Activated effector memory CD4-positive, alpha-beta T cell treated with anti-CD3 and anti-CD28 coated beads, Interleukin-2, amount 50 U/mL, for 16 hours (primary cell): ENCODE measurements around the gene C3orf70.

Source experiments
- DNase-seq: peaks from one replicate; pipeline ENCODE4 v3.0.0-alpha.2; 2020

C3orf70 gene, protein sequence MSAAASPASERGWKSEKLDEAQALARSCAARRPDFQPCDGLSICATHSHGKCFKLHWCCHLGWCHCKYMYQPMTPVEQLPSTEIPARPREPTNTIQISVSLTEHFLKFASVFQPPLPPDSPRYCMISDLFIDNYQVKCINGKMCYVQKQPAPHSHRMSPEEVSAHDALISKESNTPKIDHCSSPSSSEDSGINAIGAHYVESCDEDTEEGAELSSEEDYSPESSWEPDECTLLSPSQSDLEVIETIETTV

DNA sequence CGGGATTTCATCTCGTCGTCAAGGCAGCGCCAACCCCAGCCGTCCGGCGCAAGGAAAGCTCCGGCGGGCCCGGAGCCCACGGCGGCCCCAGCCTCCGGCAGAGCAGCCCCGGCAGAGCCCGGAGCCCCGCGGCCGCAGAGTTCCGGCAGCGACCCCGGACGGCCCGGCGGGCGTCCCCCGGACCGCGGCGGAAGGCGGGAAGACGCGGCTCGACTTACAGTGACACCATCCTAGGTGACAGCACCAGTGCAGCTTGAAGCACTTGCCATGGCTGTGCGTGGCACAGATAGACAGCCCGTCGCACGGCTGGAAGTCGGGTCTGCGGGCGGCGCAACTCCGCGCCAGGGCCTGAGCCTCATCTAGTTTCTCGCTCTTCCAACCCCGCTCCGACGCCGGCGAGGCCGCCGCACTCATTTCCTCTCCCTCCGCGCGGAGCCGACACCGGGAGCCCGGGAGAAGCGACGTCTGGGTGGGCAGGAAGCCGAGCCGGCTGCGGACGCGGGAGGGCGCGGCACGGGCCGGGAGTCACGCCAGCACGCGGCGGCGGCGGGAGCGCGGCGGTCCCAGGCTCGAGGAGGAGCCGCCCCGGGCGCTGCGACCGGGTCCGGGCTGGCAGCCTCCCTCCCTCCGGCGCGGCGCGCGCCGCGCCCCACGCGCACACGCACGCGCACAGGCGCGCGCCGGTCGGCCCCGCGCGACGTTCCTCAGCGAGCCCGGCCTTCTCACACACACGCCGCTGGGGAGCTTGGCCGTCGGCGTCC is at the start of gene C3orf70:
Gene C3orf70, minus strand, starts transcription at position 651 of the 761 bp plus-strand sequence. Its CDS starts 237 bp downstream, at position 414.
- DNase-seq = no peak

DNA sequence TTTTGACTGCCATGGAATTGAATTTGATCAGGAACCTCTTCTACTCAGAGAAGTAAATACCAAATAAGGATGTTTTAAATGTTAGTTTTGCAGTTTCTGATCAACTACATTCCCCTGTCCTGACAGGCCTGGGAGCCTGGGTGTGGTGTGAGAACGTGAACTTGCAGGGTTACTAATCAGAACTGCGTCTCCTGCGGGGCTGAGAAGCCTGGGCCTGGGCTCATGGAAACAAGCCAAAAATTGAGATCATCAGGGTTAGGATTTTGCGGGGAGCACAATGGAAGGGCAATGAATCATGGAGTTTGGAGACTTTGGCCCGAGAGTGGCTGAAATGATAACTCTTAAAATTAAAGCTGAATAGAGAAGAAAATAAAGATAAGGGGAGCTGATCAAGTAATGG is 47.8 kb upstream of the C3orf70 start:
- no peak for DNase-seq

DNA sequence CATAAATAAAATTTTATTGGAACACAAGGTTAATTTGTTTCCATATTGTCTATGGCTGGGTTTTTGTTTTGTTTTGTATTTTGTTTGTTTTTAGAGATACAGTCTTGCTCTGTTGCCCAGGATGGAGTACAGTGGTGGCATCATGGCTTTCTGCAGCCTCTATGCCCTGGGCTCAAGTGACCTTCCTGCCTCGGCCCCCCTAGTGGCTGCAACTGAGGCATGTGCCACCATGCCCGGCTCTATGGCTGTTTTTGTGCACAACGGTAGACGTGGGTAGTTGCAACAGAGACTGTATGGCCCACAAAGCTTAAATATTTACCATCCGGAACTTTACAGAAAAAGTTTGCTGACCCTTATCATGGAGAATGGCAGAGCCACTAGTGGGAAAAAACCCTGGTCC is 46.8 kb upstream of the C3orf70 start:
- DNase-seq = no peak

DNA sequence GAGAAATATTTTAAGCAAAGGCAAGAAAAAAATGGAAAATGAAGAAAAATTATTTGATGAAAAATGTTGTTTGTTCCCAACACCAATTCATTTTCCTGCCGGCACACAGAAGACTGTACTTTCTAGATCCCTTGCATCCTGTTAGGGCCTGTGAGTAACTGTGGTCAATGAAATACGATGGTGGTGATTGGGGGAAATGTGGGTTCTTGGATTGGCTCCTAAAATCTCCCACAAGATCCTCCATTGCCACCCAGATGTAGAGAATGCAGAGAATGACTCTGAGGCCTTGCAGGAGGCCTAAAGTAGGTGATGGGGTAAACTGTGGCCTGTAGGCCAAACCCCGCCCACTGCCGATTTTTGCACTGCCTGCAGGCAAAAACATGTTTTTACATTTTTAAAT is 46.3 kb upstream of the C3orf70 start:
- no peak for DNase-seq

DNA sequence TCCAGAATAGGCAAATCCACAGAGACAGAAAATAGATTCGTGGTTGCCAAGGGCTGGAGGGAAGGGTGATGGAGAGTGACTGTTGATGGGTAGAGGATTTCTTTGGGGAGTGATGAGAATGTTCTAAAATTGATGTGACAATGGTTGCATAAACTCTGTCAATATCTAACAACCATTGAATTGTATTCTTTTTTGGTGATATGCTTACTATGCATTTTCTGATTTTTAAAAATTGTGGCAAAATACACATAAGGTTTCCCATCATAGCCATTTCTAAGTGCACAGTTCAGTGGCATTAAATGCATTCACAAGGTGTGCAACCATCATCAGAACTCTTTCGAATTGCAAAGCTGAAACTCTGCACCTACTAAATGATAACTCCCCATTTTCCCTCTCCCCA is 44.2 kb upstream of the C3orf70 start:
- no peak for DNase-seq

DNA sequence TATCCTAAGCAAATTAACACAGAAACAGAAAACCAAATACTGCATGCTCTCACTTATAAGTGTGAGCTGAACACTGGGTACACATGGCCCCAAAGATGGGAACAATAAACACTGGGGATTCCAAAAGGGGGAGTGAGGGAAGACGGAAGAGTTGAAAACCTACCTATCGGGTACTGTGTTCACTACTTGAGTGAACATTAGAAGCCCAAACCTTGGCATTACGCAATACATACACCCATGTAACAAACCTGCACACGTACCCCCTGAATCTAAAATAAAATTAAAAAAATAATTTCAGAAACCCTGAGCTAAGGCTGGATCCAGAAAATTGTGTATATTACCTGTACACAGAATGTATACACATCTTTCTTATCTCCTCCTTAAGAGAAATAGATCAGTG is 42.8 kb upstream of the C3orf70 start:
- DNase-seq = no peak

DNA sequence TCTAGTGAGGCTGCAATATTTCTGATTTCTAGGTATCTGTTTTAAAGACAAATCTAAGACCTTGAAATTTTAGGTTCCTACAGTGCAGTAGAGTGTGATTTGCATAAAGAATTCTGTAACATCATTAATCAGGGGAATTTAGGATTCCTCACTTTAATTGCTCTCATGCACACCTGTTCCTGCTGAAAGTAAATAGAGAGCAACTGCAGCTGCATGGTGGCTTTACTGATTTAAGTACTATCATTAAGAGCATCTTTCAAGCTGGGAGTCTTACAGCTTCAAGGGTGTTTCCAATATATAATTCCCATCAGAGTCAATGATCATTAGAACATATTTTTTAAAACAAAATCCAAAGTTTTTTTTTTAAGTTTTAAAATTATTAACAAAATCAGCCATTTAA is 36.0 kb upstream of the C3orf70 start:
- DNase-seq = no peak

DNA sequence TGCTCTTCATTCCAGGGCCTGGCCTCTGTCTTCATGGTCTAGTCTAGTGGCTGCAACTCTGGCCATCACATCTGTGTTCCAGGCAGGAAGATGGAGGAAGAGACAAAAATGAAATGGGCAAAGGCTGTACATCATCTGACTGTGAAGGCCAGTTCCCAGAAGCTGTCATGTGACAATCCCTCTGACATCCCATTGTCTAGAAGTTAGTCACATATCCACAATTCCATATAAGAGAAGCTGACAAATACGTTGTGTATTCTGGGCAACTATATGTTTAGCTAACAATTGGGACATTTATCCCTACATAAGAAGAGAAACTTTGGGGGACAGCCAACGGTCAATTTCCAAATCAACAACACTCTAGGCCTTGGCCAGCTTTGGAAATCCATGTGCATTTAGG is 34.5 kb upstream of the C3orf70 start:
- DNase-seq = no peak

DNA sequence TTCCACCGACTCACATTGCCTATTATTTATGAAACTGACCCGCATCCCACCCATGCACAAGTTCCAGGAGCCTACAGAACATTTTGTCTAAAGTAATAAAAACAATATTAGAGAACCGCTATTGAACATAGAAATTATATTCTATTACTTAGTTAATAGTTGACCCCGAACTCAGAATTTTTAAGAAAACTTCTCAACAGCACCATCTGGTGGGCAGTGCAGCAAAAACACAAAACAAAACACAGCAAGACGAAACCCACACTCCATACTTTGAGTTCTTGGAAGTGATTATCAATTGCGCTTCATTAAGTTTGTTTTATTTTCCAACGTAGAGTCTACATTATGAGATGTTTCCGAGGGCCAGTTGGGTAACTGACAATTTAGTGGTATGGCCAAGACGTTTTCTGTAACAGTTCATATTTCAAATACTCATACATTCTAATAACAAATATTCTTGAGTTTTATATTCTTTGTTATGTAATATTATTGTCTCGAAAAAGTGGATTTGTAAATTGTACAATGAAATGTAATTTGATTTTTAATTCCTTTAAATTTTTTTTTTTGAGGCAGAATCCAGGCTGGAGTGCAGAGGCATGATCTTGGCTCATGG is 24.0 kb upstream of the C3orf70 start:
- DNase-seq = no peak

DNA sequence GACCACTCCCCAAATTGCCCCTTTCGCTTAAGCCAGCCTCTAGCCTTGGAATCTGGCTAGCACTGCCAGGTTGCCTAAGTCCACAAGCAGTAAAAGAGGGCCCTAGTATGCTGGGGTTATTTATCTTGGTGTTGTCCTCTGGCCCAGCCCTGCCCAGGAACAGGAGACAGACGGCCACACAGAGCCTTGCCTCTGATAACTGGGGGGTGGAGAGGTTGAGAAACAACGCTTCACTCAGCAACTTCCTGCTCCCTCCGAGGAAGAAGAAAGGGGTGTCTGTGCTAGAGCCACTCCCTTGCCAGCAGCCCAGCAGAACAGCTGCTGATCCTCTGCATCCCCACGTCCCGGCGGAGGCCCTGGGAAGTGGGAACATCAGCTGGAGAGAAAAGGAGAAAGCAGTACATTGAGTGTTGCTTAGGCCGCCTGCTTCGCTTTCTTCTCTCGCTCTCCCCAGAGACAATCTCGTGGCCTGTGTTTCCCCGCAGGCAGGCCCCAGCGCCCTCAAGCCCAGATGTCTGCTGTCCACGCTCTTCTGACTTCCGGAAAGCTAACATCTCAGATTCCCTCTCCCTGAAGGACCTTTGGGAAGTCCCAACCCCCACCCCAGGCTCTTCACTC is 22.6 kb upstream of the C3orf70 start:
- no peak for DNase-seq

DNA sequence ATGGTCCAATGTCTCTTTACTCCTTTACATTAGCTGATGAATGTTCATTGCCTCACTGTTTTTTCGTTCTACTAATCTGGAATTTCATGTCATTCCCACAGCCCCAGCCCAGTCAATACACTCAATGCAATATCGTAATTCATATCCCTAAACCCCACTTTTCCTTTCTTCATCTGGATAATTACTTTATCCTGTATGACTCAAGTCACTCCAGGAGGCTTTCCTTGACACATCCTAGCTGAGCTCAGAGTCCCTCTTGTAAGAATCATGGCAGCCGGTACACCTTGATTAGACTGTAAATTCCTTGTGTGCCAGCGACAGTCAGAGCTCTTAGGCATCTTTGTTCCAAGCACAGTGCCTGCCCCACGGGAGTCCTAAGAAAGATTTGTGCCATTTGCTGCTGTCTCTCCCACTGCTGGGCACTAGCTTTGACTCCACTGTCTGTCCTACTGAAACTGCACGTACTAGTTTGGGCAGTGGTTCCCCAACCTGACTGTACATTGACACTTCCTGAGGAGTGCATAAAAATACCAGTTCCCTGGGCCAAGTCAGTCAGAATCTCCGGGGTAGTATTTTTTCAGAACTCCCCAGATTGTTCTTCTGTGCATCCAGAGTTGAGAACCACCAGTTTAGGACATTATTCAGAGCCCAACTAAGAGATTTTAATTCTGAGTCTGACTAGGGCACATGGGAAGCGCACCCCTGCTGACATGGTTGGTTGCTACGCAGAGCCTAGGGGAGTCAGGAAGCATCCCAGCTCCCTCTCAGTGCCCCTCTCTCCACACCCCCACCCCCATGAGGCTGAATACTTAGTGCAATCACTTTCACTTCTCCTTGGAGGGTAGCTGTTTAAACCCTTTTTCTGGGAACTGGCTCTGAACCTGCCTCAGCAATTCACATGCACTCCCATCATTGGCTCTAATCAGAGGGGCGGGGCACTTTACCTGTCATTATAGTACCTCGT is 19.5 kb upstream of the C3orf70 start:
- DNase-seq = no peak

DNA sequence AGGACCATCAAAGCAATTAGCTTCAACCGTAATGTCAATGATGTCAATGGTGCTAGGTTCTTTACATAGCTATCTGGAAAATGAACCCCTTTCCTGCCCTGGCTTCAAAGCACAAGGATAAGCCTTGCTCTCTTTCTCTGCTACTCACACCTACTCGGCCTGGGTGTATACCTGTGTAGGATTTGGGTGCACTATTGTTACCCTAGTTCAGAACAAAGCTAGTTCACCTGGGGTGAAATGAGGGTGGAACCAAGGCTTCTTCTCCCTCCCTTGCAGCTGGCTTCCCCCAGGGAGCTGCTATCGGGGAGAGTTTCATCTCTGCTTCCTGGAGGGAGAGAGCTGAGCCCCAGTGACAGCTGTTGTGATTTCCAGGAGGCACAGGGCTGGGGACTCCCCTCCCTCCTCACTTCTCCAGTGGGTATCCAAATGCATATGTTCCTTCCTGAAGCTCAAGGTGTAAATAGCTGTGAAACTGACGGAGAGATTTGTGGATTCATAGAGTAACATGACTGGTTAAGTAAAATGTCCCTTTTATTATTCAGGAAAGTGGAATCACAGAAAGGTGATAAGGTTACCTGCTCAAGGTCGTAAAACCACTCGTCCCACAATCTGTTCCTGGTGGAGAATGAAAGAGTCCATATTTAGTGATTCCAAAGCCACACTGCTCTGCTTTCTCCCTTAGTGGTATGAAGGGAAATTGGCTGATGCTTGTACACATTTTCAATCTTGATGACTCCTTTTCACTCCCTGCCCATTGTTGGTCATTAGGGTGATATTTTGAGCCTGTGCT is 11.8 kb upstream of the C3orf70 start:
- DNase-seq = no peak

DNA sequence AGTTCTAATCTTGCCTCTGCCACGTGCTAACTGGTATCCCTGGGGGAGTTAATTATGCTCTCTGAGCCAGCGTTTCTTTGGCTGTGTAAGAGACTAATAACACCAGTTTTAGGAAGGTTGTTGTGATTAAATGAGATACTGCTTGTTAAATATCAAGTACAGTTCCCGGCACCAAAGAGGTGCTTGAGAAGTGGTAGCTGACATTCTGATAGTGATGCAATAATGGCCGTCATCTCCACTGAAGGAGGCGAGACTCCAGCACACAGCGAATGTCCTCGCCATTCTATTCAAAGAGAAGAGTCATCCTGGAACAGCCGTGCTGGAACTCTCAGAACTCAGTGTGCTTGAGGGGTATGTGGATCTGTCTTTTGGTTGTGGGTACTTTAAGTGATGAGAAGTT is 9.8 kb upstream of the C3orf70 start:
- no peak for DNase-seq

DNA sequence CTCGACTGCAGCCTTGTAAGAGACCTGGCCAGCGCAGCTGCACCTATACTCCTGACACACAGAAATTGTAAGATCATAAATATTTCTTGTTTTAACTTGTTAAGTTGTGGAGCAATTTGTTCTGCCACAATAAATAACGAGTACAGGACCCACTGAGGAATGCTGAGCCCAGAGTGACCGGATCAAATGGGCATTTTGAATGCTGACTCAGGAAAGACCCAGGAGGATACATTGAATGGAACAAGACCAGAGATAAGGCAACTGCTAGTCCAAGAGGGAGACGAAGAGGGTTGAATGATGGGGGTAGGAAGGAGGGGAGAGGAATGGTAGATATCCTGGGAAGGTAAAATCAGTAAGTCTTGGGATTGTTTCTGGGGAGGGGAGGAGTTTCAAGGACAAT is 8.9 kb upstream of the C3orf70 start:
- DNase-seq = no peak

DNA sequence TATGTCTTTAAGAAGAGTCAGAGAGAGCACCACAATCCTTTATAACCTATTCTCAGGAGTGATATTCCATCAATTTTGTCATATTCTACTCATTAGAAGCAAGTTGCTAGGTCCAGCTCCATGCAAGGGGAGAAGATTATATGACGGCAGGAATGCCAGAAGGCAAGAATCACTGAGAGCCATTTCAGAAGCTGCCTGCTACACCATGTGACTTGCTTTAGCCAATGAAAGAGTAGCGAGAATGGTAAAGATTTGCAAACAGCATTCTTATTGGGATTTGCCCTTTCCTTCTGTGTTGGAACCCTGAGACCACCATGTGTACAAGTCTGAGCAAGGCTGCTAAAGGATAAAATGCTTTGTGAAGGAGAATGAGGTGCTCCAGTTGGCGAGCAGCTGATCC is 4.5 kb upstream of the C3orf70 start:
- no peak for DNase-seq

DNA sequence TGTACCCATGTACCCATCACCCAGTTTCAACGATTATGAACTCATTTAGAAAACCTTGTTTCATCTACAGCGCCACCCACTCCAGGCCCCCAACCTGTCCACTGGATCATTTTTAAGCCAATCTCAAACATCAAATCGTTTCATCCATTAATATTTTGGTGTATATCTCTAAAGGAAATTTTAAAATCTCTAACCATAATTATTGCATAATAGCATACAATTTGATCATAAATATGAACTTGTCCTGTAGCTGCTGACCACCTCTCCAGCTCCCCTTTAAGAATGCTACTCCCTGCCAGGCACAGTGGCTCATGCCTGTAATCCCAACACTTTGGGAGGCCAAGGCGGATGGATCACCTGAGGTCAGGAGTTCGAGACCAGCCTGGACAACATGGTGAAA is 2.8 kb upstream of the C3orf70 start:
- no peak for DNase-seq

DNA sequence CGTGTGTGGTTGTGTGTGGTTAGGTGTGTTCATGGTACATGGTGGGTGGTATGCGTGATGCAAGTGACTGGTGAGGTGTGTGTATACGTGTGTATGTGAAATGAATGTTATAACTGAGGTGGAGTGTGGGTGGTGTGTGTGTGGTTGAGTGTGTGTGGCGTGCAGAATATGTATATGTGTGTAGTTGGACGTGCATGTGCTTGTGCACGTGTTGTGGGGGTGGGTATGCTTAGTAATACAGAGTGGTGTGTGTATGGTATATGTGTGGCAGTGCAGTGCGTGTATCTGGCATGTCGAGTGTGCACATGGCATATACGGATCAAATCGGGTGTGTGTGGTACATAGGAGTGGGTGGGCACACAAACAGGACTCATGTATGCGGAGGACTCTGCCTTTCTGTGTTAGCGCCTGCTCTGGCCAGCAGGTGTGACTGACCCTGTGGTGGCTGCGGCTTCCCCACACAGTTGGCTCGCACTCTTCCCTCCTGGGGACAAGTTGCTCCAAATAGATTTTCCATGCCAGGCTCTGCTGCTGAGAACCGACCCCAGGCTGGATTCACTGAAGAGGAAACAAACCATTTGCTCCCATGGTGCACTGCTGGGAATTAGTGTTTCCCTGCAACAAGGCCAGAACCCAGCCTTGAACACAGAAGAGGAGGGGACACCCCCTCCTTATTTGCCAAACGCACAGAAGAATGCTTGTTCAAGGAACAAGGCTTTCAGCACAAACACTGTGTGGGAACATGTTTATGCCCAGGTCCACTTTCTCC is 1.2 kb upstream of the C3orf70 start:
- DNase-seq = no peak

DNA sequence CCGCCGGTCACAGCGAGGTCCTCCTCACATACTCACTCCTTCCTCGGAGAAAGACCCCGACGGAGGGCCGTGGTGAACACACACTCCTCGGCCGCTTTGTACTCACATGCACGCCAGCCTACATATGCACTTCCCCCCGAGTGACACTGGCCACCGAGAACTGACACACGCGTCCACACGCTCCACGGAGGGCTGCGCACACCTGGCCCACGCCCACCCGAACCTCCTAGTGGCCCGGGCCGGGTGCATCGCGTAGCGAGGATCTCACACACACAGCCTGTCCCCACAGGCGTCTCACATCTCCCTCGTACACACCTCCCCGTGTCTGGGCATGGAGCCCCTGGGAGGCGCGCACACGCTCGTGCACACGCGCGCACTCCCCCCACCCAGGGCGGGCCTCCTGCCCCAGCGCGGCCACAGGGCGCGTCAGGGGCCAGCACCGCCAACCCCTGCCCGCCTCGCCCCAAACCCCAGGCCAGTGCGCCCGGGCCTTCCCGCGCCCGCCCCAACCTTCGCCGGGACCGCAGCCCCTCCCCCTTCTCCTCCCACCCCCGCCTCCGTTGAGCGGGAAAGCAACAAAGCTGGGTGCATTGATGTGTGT is 411 bp upstream of the C3orf70 start:
- DNase-seq = no peak

DNA sequence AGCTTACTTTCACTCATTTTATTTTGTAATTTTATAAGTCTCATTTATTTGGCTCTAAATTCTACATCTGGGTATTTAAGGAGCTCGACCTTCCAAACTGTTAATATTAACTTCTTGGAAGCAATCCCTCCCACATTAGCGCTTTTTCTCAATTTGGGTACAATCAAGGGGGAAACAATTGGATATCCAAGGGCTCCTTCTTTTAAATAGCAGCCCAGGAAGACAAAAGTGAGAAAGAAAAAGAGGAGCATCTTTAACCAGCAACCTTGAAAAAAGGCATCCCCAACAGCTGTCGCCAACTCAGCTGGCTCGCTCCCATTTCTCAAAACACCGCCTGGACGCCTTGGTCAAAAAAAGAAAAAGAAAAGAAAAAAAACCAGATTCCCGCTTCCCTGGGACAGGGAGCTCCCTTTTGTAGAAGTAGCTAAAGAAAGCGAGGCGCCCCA is 873 bp downstream of the C3orf70 start:
- no peak for DNase-seq
